T-helper 1 cell (primary cell): ENCODE data around the gene STK39.
A peak's percentile ranks its signal among the peaks of the same experiment; 100 is the strongest.
"Not testable (repeated sequence)": the region's sequence is repeated elsewhere in the genome, so short reads cannot be mapped to it uniquely, and the experiment has no call there.

Experiments
- DNase-seq, 5 donors: peaks; one replicate each; pipeline ENCODE4 v3.0.0-alpha.2; 2012 to 2020

The STK39 gene

GRCh38 chr2:168134485-168134884, 112.9 kb downstream of the STK39 start:
- DNase-seq = no peak

DNA sequence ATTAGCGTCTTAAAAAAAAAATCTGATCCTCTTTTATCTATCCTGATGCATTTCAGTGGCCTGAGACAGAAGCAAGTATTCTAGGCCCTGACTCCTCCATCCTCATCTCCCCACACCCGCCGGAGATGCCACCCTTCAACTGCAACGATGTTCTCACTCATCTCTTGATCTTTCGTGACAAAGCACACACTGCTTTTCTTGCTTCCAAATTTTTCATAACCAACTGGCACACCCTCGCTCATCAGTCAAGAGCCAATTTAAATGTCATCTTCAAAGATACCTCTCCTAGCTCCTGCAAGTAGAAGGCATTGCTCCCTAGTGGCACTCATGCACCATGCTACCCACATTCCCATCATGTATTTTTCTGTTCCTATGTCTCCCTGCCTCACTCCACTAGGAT, 115.0 kb downstream of the STK39 start:
- DNase-seq = no peak

DNA sequence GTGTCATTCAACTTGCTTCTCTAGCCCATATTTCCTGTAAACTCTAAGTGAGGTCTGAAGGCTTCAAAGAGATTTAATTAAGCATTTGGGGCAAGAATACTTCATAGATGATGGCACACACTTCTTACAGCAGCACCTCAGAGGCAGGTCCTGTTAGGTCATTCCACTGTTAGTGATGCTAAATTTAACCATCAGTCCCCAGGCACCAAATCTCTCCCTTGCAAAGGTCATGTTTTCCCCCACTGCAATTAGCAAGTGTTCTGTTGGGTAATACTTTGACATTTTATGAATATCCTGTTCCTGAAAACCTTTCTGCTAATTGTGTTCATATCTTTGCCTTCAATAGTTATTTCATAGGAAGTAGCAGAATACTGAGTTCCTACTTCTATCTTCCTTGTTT, 117.0 kb downstream of the STK39 start:
- DNase-seq = no peak

- no peak for DNase-seq
Observed at GRCh38 chr2:168127371-168127770, 120.0 kb downstream of the STK39 start.

DNA sequence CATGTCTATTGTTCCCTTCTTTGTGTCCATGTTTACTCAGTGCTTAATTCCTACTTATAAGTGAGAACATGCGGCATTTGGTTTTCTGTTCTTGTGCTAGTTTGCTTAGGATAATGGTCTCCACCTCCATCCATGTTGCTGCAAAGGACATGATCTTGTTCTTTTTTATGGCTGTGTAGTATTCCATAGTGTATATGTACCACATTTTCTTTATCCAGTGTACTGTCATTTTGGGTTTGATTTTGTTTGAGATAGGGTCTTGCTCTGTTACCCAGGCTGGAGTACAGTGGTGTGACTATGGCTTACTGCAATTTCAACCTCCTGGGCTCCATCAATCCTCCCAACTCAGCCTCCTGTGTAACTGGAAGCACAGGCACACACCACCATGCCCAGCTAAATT, 125.2 kb downstream of the STK39 start:
- DNase-seq = not testable (repeated sequence)

DNA sequence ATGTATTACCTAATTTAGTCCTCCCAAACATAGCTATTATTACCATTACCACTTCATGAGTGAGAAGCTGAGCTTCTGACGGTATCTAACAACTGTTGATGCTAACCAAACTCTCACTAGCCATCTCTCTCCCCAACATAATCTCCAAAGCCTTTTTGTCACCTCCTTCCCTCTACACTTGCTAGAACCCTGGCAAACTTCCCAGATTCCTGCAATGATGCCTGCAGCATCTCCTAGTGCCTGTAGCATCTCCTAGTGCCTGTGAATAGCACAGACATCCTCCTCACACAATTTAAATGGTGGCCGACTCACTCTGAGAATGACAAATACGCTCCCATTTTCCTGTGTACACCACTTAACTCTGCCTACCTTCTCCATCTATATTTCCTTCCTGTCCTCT, 126.7 kb downstream of the STK39 start:
- DNase-seq = no peak

GRCh38 chr2:168120310-168120709, 127.1 kb downstream of the STK39 start:
- no peak for DNase-seq

DNA sequence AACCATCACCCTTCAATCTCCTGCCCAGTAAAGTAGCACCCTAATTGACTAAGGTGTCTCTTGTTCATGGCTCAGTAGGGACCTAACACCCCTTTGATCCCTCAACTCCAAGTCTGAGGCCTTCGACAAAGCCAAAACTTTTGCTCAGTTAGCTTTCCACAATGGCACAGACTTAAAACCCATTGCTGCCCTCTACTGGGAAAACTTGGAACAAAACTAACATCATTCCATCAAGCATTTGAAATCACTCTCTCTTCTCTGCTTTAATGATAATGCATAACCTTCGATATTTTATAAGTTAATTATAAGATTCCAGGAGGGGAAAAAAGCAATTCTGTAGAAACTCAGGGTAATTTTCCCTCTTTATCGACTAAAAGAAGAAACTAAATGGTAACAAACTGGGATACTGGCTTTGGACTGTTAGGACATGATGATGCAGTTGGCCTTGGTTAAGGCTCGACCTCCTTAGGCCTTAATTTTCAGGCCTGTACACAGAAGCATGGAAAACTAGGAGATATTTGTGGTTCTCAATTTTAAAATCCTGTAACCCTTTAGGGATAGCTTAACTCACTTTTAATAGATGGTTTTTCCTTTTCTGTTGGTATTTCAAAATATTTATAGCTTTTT, 127.8 kb downstream of the STK39 start:
- peak in 2 of 5 donors; percentile 3 to 43 for DNase-seq

- peak in 1 of 5 donors; percentile 49 for DNase-seq
Observed at GRCh38 chr2:168118733-168119514, 128.5 kb downstream of the STK39 start.

- DNase-seq = no peak
Observed at GRCh38 chr2:168116448-168116847, 130.9 kb downstream of the STK39 start.

GRCh38 chr2:168114619-168115018, 132.8 kb downstream of the STK39 start:
- DNase-seq = no peak

DNA sequence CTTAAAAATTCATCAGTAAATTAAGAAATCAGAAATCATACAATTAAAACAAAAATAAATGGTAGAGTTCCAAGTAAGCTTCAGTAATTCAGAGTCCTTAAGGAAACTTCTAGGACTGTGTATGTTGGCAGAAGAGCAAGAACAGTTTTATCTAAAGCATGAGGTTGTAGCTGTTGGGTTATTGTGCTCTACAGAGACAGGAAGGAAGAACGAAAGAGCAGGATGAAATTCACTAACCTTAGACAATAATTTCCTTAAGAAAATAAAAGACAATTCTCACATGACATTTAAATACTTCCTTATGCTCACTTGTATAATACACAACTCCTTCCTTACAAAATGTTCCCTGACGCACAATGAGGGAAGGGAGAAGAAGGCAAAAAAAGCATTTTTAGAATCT, 133.4 kb downstream of the STK39 start:
- DNase-seq = no peak

- no peak for DNase-seq
Observed at GRCh38 chr2:168107322-168107721, 140.1 kb downstream of the STK39 start.

GRCh38 chr2:168105127-168105683, 142.2 kb downstream of the STK39 start:
- no peak for DNase-seq

- no peak for DNase-seq
Observed at GRCh38 chr2:168097431-168097830, 150.0 kb downstream of the STK39 start.

DNA sequence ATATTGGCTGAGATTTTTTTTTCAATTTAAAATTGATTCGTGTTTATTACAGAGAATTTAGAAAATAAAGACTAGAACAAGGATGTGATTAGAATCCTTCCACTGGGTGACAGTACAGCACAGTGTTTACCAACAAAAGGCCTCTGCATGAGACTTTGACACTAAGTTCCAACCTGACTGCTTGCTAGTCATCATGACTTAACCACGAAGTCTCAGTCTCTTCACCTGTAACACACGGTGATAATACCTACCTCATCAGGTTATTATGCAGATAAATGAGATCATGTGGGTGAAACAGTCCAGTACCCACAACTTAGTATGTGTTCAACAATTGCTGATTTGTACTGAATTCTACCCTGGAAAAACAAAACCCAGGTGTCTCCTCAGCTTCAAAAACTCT, 151.2 kb downstream of the STK39 start:
- no peak for DNase-seq

DNA sequence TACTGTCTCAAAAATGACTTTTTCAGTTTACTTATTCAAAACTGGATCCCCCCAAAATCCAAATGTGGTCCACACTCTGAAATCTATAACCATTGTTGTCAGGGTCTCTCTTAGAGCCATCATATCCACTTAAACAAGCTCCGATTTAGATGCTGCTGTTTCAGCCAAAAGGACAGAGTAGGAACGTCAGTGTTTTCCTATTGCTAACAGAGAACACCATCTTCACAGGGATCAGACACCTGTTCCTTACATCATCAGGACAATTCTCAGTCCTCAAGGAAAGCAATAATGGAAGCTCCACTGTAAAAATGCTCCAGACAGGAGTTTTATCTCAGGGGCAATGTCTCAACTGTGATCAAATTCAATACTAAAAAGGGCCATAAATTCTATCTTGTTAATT, 155.4 kb downstream of the STK39 start:
- DNase-seq = no peak

GRCh38 chr2:168090366-168091135, 156.8 kb downstream of the STK39 start:
- DNase-seq = no peak

- peak in 1 of 5 donors; percentile 29 for DNase-seq
Observed at GRCh38 chr2:168089200-168089599, 158.2 kb downstream of the STK39 start.

DNA sequence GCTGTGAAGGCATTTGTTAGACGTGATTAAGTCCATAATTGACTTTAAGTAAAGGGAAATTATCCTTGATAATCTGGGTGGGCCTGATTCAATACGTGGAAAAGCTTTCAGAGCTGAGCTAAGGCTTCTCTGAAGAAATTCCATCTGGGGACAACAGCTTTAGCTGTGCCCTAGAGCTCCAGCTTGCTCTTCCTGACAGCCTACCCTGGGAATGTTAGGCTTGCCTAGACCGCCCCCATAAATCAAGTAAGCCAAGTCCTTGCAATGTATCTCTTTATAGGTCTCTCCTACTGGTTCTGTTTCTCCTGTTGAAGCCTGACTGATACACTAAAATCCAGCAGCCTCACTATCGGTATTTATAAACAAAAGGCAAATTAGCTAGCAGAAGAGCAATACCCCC, 160.0 kb downstream of the STK39 start:
- no peak for DNase-seq

DNA sequence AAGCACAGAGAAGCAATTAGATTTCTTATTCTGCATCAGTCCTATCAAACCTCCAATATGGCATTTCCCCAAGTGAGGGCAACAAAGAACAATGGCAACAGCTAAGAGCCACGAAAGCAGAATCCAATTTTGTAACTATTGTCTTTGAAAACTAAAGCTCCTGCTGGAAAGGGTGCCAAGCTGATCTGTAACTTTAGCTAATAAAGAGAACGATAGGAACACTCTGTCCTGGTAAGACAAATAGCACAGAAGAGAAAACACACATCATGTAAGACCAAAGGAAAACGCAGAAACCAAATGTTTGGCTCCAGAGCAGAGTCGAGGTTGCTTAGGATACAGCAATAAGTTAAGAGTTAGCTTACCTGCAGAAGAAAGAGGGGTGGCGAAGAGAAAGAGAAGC, 160.5 kb downstream of the STK39 start:
- no peak for DNase-seq

DNA sequence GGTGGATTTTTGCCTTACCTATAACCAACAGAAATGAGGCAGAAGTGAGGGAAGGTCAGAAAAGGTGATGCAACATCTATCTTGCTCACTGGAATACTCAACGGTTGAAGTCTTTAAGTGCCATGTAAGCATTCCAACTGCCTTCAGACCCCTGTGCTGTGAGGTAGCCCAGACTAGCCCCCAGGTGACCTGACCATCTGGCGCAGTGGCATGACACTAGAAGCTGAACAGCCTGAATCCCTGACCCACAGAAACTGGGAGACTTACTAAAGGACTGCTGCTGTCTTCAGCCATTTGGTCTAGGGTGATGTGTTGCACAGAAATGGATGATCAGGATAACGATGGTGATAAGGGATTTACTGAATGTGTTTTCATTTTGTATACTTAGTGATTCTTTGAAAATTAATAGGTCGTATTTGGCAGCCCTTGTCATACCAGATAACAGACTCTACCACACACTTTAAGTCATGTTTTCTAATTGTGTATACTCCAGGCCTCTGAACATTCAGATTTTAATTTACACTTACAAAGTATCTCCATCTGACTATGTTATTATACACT, 161.5 kb downstream of the STK39 start:
- DNase-seq = no peak

DNA sequence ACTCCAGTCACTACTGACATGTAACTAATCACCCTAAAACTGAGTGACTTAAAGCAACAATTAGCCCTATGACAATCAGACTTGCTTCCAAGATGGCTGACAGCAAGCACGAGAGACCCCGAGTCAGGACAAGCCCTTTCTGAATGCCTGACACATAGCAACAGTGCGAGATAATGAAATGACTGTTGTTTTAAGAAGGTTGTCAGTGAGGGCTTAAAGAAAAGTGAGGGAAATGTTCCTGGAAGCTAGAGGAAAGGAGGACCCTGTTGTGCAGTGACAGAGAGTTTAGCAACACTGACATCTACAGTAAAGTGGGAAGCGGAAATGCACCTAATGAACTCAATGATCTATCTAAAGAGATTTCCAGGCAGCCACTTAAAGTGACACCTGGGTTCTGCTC, 163.1 kb downstream of the STK39 start:
- no peak for DNase-seq
